Measurements from ENCODE around the gene ZNF511. TPM values are rescaled to one million over a fixed set of nuclear protein-coding genes. Genes with fewer than 3 reads are reported as not detected.

Gene ZNF511
- total and polyA plus RNA-seq, 9 of the 15 experiments (the other 6 are each of a cell fraction or from before 2014, with no cell fraction given) = 0.61 to 69.3 (median 40.1) TPM

- TF ChIP-seq JUND (IDR thresholded peaks at IDR 0.05; ENCODE audit: borderline replicate concordance, low read depth, low read length) = no peak
- no peak for TF ChIP-seq JUND (tag; IDR thresholded peaks at IDR 0.05; ENCODE audit: borderline replicate concordance, low read depth, low read length)
- TF ChIP-seq NR2C2 (CRISPR knock-in tag; IDR thresholded peaks at IDR 0.05) = no peak
- peak; percentile 44; the same call in 1 of the 2 replicates for TF ChIP-seq NR2C2 (tag; IDR thresholded peaks at IDR 0.05)
- TF ChIP-seq CREB1 (IDR thresholded peaks at IDR 0.05) = no peak
- TF ChIP-seq CREB1 (CRISPR knock-in tag; IDR thresholded peaks at IDR 0.05) = no peak
Observed at GRCh38 chr10:133277993-133278576, 30.6 kb upstream of the ZNF511 start (continued).

- Histone ChIP-seq H3K4me1 (replicated peaks in 1 of 2; ENCODE audit: control insufficient read depth in 2 of 2, insufficient read depth in 2 of 2, low read length in 2 of 2) (peaks cover 40 to 71% of the 10 kb centered on the region in 2 experiments), H3K9me1 (ENCODE audit: control insufficient read depth, insufficient read depth, low read length) (peaks cover 3% of the 10 kb centered on the region), H4K20me1 (replicated peaks; ENCODE audit: control insufficient read depth, insufficient read depth, low read length) (no peaks in the 10 kb centered on the region), H3K27ac (ENCODE audit: extremely low read depth, low read depth, low read length) (peak overlapping the region; percentile 92), H3K79me2 (ENCODE audit: control insufficient read depth, insufficient read depth, low read length) (no peaks in the 10 kb centered on the region), H3K4me2 (ENCODE audit: insufficient read depth, low read length) (peak overlapping the region; percentile 72), H3K4me3 (no peak overlapping the region), H3K27me3 (ENCODE audit: control insufficient read depth in 2 of 2, insufficient read depth in 2 of 2, low read length in 2 of 2) (no peaks in the 10 kb centered on the region), H3K36me3 (ENCODE audit: control insufficient read depth, insufficient read depth, low read length) (peaks cover 28% of the 10 kb centered on the region; the same call in 1 of the 3 replicates), H2AFZ (ENCODE audit: low read depth, low read length) (peak overlapping the region; percentile 38; the same call in 1 of the 2 replicates), H3K9ac (ENCODE audit: insufficient read depth in 1 of 2, low read depth in 2 of 2, low read length in 2 of 2) (peak overlapping the region; percentile 61 to 77), H3K9me3 (replicated peaks; ENCODE audit: control insufficient read depth, insufficient read depth, low read depth, low read length) (no peaks in the 10 kb centered on the region)
- DNase-seq (ENCODE audit: extremely low read depth in 1 of 4, low spot score in 3 of 4) = peak; percentile 80 to 86 (median 83)
- in situ Hi-C loops (cut with MboI) (no loop called here), intact Hi-C loops (cut with micrococcal nuclease) (loop anchor here (2.0 kb wide), 1 partner anchor 26 kb away; no protein-coding TSS in a partner anchor)
- 6% methylated on average over 13 of the region's 19 CpGs for WGBS (ENCODE audit: insufficient coverage, low coverage, missing lambda C conversion rate)
- ATAC-seq = peak; percentile 86
- ChIA-PET CTCF (ENCODE audit: low intra/inter-chr PET ratio) (no interaction called here), POLR2A (interaction anchor here (0.6 to 1.5 kb wide), 11 partner anchors 15 to 62 kb away, joined by 3 to 4 read pairs (median 3); no protein-coding TSS in a partner anchor)
- BruUV-seq (replicated peaks) = no TSS peak
- peak; percentile 95 for FAIRE-seq
- TF ChIP-seq STAT5A (IDR thresholded peaks at IDR 0.05; ENCODE audit: borderline replicate concordance, low read length) = no peak
- no peak for TF ChIP-seq DLX4 (CRISPR knock-in tag; IDR thresholded peaks at IDR 0.05)
- TF ChIP-seq GTF2B (IDR thresholded peaks at IDR 0.05; ENCODE audit: extremely low read depth, insufficient read length) = no peak
- TF ChIP-seq TFAP4 (CRISPR knock-in tag; IDR thresholded peaks at IDR 0.05; ENCODE audit: borderline replicate concordance) = peak; percentile 38; the same call in 1 of the 2 replicates
- TF ChIP-seq ZNF133 (CRISPR knock-in tag; IDR thresholded peaks at IDR 0.05) = no peak
- peak; percentile 23; the same call in 1 of the 2 replicates for TF ChIP-seq GABPB1 (CRISPR knock-in tag; IDR thresholded peaks at IDR 0.05)
- no peak for TF ChIP-seq ZNF140 (CRISPR knock-in tag; IDR thresholded peaks at IDR 0.05)
- TF ChIP-seq TAF15 (IDR thresholded peaks at IDR 0.05; ENCODE audit: low read depth, low read length) = no peak
- TF ChIP-seq ZNF12 (CRISPR knock-in tag; IDR thresholded peaks at IDR 0.05) = no peak
- no peak for TF ChIP-seq XRCC5 (IDR thresholded peaks at IDR 0.05; ENCODE audit: low read depth, low read length)
- no peak for TF ChIP-seq ARID2 (IDR thresholded peaks at IDR 0.05)
- TF ChIP-seq ZNF197 (CRISPR knock-in tag; IDR thresholded peaks at IDR 0.05; ENCODE audit: low read depth) = no peak
Observed at GRCh38 chr10:133278577-133279265, 30.0 kb upstream of the ZNF511 start.

All from K562 (cell line).